GM19193 (cell line): ENCODE results near the gene RPP38.

Experiments used
- POLR2A ChIP-seq: IDR thresholded peaks from 4 replicates; pipeline ENCODE4 v1.6.1; 2011; ENCODE audit not compliant: insufficient read depth, insufficient read length; ENCODE audit errors: extremely low read depth

The RPP38 gene

GRCh38 chr10:15088428-15089261 lies 8.5 kb upstream of the RPP38 start, which contains the start of gene ACBD7:
Gene ACBD7 (minus strand): TSS chr10:15088776. CDS start chr10:15088728, 48 bp downstream.
- TF ChIP-seq POLR2A, result no peak

GRCh38 chr10:15091418-15091817 lies 5.7 kb upstream of the RPP38 start:
- TF ChIP-seq POLR2A, result no peak

GRCh38 chr10:15092855-15093408 lies 4.2 kb upstream of the RPP38 start:
- no peak for TF ChIP-seq POLR2A

- no peak for TF ChIP-seq POLR2A
Observed at GRCh38 chr10:15096661-15097010, 519 bp upstream of the RPP38 start.

- no peak for TF ChIP-seq POLR2A
Observed at GRCh38 chr10:15099886-15100285, 2.7 kb downstream of the RPP38 start.

- TF ChIP-seq POLR2A, result no peak
Observed at GRCh38 chr10:15103513-15103912, 6.4 kb downstream of the RPP38 start.

- TF ChIP-seq POLR2A, result no peak
Observed at GRCh38 chr10:15106352-15107013, 9.3 kb downstream of the RPP38 start.

- TF ChIP-seq POLR2A, result no peak
Observed at GRCh38 chr10:15112657-15113056, 15.5 kb downstream of the RPP38 start.

GRCh38 chr10:15113766-15114165 lies 16.6 kb downstream of the RPP38 start:
- no peak for TF ChIP-seq POLR2A

GRCh38 chr10:15116225-15116624 lies 19.1 kb downstream of the RPP38 start:
- TF ChIP-seq POLR2A, result no peak

GRCh38 chr10:15118615-15119014 lies 21.5 kb downstream of the RPP38 start:
- TF ChIP-seq POLR2A, result no peak

- no peak for TF ChIP-seq POLR2A
Observed at GRCh38 chr10:15120523-15120922, 23.4 kb downstream of the RPP38 start.

GRCh38 chr10:15121707-15122106 lies 24.6 kb downstream of the RPP38 start:
- TF ChIP-seq POLR2A, result no peak

- no peak for TF ChIP-seq POLR2A
Observed at GRCh38 chr10:15122477-15123030, 25.4 kb downstream of the RPP38 start.

- TF ChIP-seq POLR2A, result no peak
Observed at GRCh38 chr10:15123749-15124184, 26.6 kb downstream of the RPP38 start.
